Activated naive CD8-positive, alpha-beta T cell (primary cell): ENCODE results near the gene SKOR2.
"Not testable (repeated sequence)": the region's sequence is repeated elsewhere in the genome, so short reads cannot be mapped to it uniquely, and the experiment has no call there.

Experiments used
- H3K27ac Mint-ChIP-seq: one replicate; pipeline ENCODE4 v1.8.0; 2021; ENCODE audit warnings: mixed read lengths
- H3K27me3 Mint-ChIP-seq: one replicate; pipeline ENCODE4 v1.8.0; 2021; ENCODE audit warnings: mixed read lengths
- H3K36me3 Mint-ChIP-seq: one replicate; pipeline ENCODE4 v1.8.0; 2021; ENCODE audit warnings: mixed read lengths
- H3K4me1 Mint-ChIP-seq: one replicate; pipeline ENCODE4 v1.8.0; 2021; ENCODE audit warnings: low read depth, mixed read lengths
- H3K4me3 Mint-ChIP-seq: one replicate; pipeline ENCODE4 v1.8.0; 2021; ENCODE audit warnings: mild to moderate bottlenecking, mixed read lengths
- H3K9me3 Mint-ChIP-seq: one replicate; pipeline ENCODE4 v1.8.0; 2021; ENCODE audit warnings: low read depth, mixed read lengths

Gene SKOR2

DNA sequence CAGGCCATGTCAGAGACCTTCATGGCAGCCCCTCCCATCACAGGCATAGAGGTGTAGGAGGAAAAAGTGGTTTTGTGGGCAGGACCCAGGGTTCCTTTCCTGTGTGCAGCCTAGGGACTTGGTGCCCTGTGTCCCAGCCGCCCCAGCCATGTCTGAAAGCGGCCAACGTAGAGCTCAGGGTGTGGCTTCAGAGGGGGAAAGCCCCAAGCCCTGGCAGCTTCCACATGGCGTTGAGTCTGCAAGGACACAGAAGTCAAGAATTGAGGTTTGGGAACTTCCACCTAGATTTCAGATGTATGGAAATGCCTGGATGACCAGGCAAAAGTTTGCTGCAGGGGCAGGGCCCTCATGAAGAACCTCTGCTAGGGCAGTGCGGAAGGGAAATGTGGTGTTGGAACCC is 69.3 kb downstream of the SKOR2 start:
- not testable (repeated sequence) for H3K27ac Mint-ChIP-seq, H3K9me3 Mint-ChIP-seq

GRCh38 chr18:47180765-47181164 is 70.7 kb downstream of the SKOR2 start:
- no peak overlapping the region for H3K4me3 Mint-ChIP-seq
- H3K27ac Mint-ChIP-seq: no peak overlapping the region
- H3K27me3 Mint-ChIP-seq: peaks cover 6% of the 10 kb centered on the region
- peaks cover 5% of the 10 kb centered on the region for H3K4me1 Mint-ChIP-seq
- H3K9me3 Mint-ChIP-seq: peaks cover 5% of the 10 kb centered on the region
- H3K36me3 Mint-ChIP-seq: peaks cover under 1% of the 10 kb centered on the region

More for the DNA sequence above, 69.3 kb downstream of the SKOR2 start:
- H3K4me3 Mint-ChIP-seq, H3K4me1 Mint-ChIP-seq, H3K36me3 Mint-ChIP-seq, H3K27me3 Mint-ChIP-seq: not testable (repeated sequence)

GRCh38 chr18:47179520-47179919 is 71.9 kb downstream of the SKOR2 start:
- Mint-ChIP-seq H3K27me3 (peaks cover 6% of the 10 kb centered on the region), H3K9me3 (no peaks in the 10 kb centered on the region), H3K36me3 (no peaks in the 10 kb centered on the region), H3K27ac (no peak overlapping the region), H3K4me1 (peaks cover 5% of the 10 kb centered on the region), H3K4me3 (no peak overlapping the region)

- Mint-ChIP-seq H3K4me3 (peak within 1 kb of the TSS; percentile 20), H3K9me3 (no peaks in the 10 kb centered on the region), H3K27me3 (no peaks in the 10 kb centered on the region), H3K27ac (peak within 1 kb of the TSS; percentile 81), H3K4me1 (peaks cover 10% of the 10 kb centered on the region), H3K36me3 (no peaks in the 10 kb centered on the region)
These were observed 75.4 kb downstream of the SKOR2 start, which contains the start of gene IER3IP1 for GRCh38 chr18:47175898-47176575. TSS of gene IER3IP1 (minus strand) at chr18:47176364. CDS start at chr18:47176277, 87 bp downstream.

DNA sequence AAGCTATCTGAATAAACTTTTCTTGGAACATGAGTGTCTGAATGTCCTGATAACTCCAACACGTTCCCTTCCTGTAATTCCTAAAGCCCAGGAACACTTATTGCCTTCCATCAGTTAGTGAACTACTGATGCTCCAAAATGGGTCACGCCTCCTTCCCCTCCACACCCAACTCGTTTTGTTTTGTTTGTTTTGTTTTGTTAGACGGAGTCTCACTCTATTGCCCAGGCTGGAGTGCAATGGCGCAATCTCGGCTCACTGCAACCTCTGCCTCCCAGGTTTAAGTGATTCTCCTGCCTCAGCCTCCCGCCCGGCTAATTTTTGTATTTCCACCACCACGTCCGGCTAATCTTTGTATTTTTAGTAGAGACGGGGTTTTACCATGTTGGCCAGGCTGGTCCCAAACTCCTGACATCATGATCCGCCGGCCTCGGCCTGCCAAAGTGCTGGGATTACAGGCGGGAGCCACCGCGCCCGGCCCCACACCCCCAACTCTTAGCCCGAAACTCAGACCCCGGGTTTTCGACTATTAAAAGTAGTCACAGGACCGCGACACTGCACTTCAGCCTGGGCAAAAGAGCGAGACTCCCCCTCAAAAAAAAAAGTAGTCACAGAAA is 76.1 kb downstream of the SKOR2 start:
- peaks cover 12% of the 10 kb centered on the region for H3K4me1 Mint-ChIP-seq
- no peaks in the 10 kb centered on the region for H3K9me3 Mint-ChIP-seq
- H3K36me3 Mint-ChIP-seq: no peaks in the 10 kb centered on the region
- H3K27ac Mint-ChIP-seq: peak overlapping the region; percentile 81
- H3K4me3 Mint-ChIP-seq: no peak overlapping the region
- no peaks in the 10 kb centered on the region for H3K27me3 Mint-ChIP-seq

GRCh38 chr18:47174545-47175116 is 76.8 kb downstream of the SKOR2 start:
- Mint-ChIP-seq H3K27me3 (no peaks in the 10 kb centered on the region), H3K9me3 (no peaks in the 10 kb centered on the region), H3K4me1 (peaks cover 15% of the 10 kb centered on the region), H3K27ac (no peak overlapping the region), H3K36me3 (no peaks in the 10 kb centered on the region), H3K4me3 (no peak overlapping the region)

GRCh38 chr18:47172476-47172875 is 79.0 kb downstream of the SKOR2 start:
- Mint-ChIP-seq H3K9me3 (no peaks in the 10 kb centered on the region), H3K36me3 (no peaks in the 10 kb centered on the region), H3K27me3 (no peaks in the 10 kb centered on the region), H3K4me1 (peaks cover 25% of the 10 kb centered on the region), H3K27ac (no peak overlapping the region), H3K4me3 (no peak overlapping the region)

DNA sequence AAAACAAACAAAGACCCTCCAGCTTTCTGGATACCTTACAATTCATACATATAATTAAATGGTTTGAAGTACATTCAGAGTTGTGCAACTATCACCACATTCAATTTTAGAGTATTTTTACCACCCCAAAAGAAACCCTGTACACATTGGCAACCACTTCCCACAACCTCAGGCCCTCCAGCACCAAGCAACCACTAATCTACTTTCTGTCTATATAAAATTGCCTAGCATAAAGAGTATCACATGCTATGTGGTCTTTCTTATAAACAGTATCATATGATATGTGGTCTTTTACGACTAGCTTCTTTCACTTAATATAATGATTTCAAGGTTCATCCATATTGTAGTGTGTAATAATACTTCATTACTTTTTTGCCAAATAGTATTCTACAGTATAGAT is 82.5 kb downstream of the SKOR2 start:
- H3K27me3 Mint-ChIP-seq: no peaks in the 10 kb centered on the region
- no peak overlapping the region for H3K4me3 Mint-ChIP-seq
- no peak overlapping the region for H3K27ac Mint-ChIP-seq
- peaks cover 36% of the 10 kb centered on the region for H3K4me1 Mint-ChIP-seq
- H3K36me3 Mint-ChIP-seq: peaks cover 2% of the 10 kb centered on the region
- H3K9me3 Mint-ChIP-seq: no peaks in the 10 kb centered on the region

GRCh38 chr18:47168509-47168908 is 83.0 kb downstream of the SKOR2 start:
- no peaks in the 10 kb centered on the region for H3K9me3 Mint-ChIP-seq
- H3K4me1 Mint-ChIP-seq: peaks cover 40% of the 10 kb centered on the region
- H3K27ac Mint-ChIP-seq: no peak overlapping the region
- no peaks in the 10 kb centered on the region for H3K27me3 Mint-ChIP-seq
- peaks cover 2% of the 10 kb centered on the region for H3K36me3 Mint-ChIP-seq
- no peak overlapping the region for H3K4me3 Mint-ChIP-seq

DNA sequence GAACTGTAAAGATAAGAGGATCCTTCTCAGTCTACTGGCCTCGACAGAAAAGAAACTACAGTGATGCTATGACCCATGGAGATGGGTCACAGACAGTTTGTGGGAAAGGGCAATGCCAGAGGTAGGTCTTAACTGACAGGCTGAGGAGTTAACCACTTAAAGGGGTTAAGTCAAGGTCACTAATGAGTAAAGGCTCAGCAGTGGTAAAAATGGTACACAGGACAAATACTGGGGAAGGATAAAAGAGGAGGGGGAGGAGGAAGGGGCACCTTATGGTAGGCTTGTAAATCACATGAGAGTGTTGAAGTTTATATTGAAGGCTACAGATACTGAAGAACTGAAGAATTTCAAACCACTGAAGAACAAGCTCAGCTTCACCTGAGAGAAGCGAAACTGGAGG is 85.2 kb downstream of the SKOR2 start:
- H3K4me3 Mint-ChIP-seq: no peak overlapping the region
- H3K27me3 Mint-ChIP-seq: no peaks in the 10 kb centered on the region
- no peaks in the 10 kb centered on the region for H3K9me3 Mint-ChIP-seq
- no peak overlapping the region for H3K27ac Mint-ChIP-seq
- peaks cover 47% of the 10 kb centered on the region for H3K4me1 Mint-ChIP-seq
- H3K36me3 Mint-ChIP-seq: peaks cover 2% of the 10 kb centered on the region

DNA sequence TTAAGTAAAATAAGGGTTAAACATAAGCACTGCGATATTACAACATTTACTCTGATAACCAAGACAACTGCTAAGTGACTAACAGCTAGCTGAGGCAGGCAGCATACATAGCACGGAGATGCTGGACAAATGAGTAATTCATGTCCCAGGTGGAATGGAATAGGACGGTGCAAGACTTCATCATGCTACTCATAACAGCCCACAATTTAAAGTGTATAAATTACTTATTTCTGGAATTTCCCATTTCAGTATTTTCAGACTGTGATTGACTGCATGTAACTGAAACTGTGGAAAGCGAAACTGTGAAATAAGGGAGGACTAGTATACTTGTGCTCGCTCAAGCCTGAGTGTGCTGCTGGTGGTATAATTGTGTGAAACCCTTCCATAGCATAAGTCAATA is 88.2 kb downstream of the SKOR2 start:
- H3K36me3 Mint-ChIP-seq: peaks cover 2% of the 10 kb centered on the region
- no peak overlapping the region for H3K27ac Mint-ChIP-seq
- H3K9me3 Mint-ChIP-seq: no peaks in the 10 kb centered on the region
- peaks cover 29% of the 10 kb centered on the region for H3K4me1 Mint-ChIP-seq
- H3K4me3 Mint-ChIP-seq: no peak overlapping the region
- H3K27me3 Mint-ChIP-seq: no peaks in the 10 kb centered on the region

DNA sequence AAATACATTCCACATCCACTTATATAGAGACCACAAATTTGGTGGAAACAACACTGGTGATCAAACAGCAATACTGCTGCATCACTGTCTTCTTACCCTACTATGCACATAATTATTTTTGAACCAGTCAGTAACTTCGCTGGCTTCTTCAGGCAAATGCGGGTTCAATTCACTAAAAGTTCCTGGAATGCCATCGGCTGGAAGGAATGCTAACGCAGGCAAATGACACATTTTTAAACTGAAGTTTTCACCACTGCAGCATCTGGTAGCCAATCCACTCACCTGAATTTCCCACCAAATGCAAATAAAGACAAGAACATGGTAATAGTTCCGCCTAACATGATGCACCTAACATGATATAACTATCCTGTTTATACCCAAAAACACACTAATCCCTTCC is 91.2 kb downstream of the SKOR2 start:
- Mint-ChIP-seq H3K36me3 (peaks cover 3% of the 10 kb centered on the region), H3K9me3 (no peaks in the 10 kb centered on the region), H3K27ac (no peak overlapping the region), H3K4me3 (no peak overlapping the region), H3K27me3 (no peaks in the 10 kb centered on the region), H3K4me1 (peaks cover 22% of the 10 kb centered on the region)

DNA sequence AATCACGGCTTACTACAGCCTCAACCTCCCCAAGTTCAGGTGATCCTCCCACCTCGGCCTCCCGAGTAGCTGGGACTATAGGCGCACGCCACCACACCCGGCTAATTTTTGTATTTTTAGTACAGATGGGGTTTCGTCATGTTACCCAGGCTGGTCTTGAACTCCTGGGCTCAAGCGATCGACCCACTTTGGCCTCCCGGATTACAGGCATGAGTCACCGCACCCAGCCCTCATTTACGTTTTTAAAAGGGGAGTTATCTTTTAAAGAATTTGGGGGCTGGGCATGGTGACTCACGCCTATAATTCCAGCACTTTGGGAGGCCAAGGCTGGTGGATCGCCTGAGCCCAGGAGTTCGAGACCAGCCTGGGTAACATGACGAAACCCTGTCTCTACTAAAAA is 93.1 kb downstream of the SKOR2 start:
- not testable (repeated sequence) for H3K27me3 Mint-ChIP-seq, H3K4me3 Mint-ChIP-seq, H3K4me1 Mint-ChIP-seq, H3K9me3 Mint-ChIP-seq, H3K27ac Mint-ChIP-seq, H3K36me3 Mint-ChIP-seq
